Trophoblast cell (in vitro differentiated cells and primary cell): Measurements from ENCODE around the gene MRI1.

Experiments used
- DNase-seq, 2 donors: peaks; one replicate each; pipeline ENCODE4 v3.0.0-alpha.2; 2016
- H2AFZ ChIP-seq: 2 replicates; pipeline ENCODE4 v1.6.1; 2013; ENCODE audit warnings: low read length, moderate library complexity, mild to moderate bottlenecking; ENCODE audit not compliant: insufficient read depth, poor library complexity
- H2AK5ac ChIP-seq: 2 replicates; pipeline ENCODE4 v1.6.1; 2013; ENCODE audit warnings: mild to moderate bottlenecking, low read length
- H2BK120ac ChIP-seq: 2 replicates; pipeline ENCODE4 v1.6.1; 2013; ENCODE audit warnings: low read length, mild to moderate bottlenecking, moderate library complexity; ENCODE audit not compliant: insufficient read depth, poor library complexity
- H2BK12ac ChIP-seq: 2 replicates; pipeline ENCODE4 v1.6.1; 2013; ENCODE audit warnings: mild to moderate bottlenecking, low read length, moderate library complexity
- H2BK5ac ChIP-seq: 2 replicates; pipeline ENCODE4 v1.6.1; 2013; ENCODE audit warnings: low read length, low read depth, moderate library complexity, mild to moderate bottlenecking; ENCODE audit not compliant: poor library complexity
- H3K14ac ChIP-seq: 2 replicates; pipeline ENCODE4 v1.6.1; 2013; ENCODE audit warnings: mild to moderate bottlenecking, low read length
- H3K18ac ChIP-seq: 2 replicates; pipeline ENCODE4 v1.6.1; 2013; ENCODE audit warnings: mild to moderate bottlenecking, low read length
- H3K23ac ChIP-seq: 2 replicates; pipeline ENCODE4 v1.6.1; 2013; ENCODE audit warnings: low read length
- H3K27ac ChIP-seq: 2 replicates; pipeline ENCODE4 v1.5.1; 2013; ENCODE audit warnings: low read depth, mild to moderate bottlenecking, inconsistent platforms, low read length, moderate library complexity
- H3K27me3 ChIP-seq: 2 replicates; pipeline ENCODE4 v1.6.1; 2013; ENCODE audit warnings: inconsistent platforms, mild to moderate bottlenecking, low read length, moderate library complexity; ENCODE audit not compliant: insufficient read depth
- H3K36me3 ChIP-seq, 2 experiments: 1 replicate in 1 of 2; 2 replicates in 1 of 2; pipeline ENCODE4 v1.6.1; 2013; ENCODE audit warnings: low read length in 2 of 2, mild to moderate bottlenecking in 2 of 2, moderate library complexity in 1 of 2; ENCODE audit not compliant: insufficient read depth in 2 of 2, control insufficient read depth in 1 of 2
- H3K4ac ChIP-seq: 2 replicates; pipeline ENCODE4 v1.6.1; 2013; ENCODE audit warnings: low read depth, mild to moderate bottlenecking, low read length, moderate library complexity
- H3K4me1 ChIP-seq, 2 experiments: 1 replicate in 1 of 2; 2 replicates in 1 of 2; pipeline ENCODE4 v1.6.1; 2013; ENCODE audit warnings: low read length in 2 of 2, mild to moderate bottlenecking in 2 of 2, moderate library complexity in 1 of 2; ENCODE audit not compliant: insufficient read depth in 2 of 2, control insufficient read depth in 1 of 2
- H3K4me2 ChIP-seq: 2 replicates; pipeline ENCODE4 v1.6.1; 2013; ENCODE audit warnings: inconsistent platforms, mild to moderate bottlenecking, low read length, moderate library complexity
- H3K4me3 ChIP-seq: 2 replicates; pipeline ENCODE4 v1.5.1; 2013; ENCODE audit warnings: mild to moderate bottlenecking, low read depth, low read length, inconsistent platforms
- H3K79me1 ChIP-seq: one replicate; pipeline ENCODE4 v1.6.1; 2013; ENCODE audit warnings: low read length
- H3K79me2 ChIP-seq: 2 replicates; pipeline ENCODE4 v1.6.1; 2013; ENCODE audit warnings: low read length, mild to moderate bottlenecking; ENCODE audit not compliant: control insufficient read depth, insufficient read depth, poor library complexity
- H3K9ac ChIP-seq: 2 replicates; pipeline ENCODE4 v1.6.1; 2013; ENCODE audit warnings: mild to moderate bottlenecking, low read length
- H3K9me3 ChIP-seq: 2 replicates; pipeline ENCODE4 v1.6.1; 2013; ENCODE audit warnings: low read depth, mild to moderate bottlenecking, control low read depth, inconsistent platforms, low read length; ENCODE audit not compliant: insufficient read depth
- H4K12ac ChIP-seq: 2 replicates; pipeline ENCODE4 v1.6.1; 2013; ENCODE audit warnings: low read depth, mild to moderate bottlenecking, low read length, moderate library complexity
- H4K8ac ChIP-seq: 2 replicates; pipeline ENCODE4 v1.6.1; 2013; ENCODE audit warnings: low read depth, mild to moderate bottlenecking, low read length, moderate library complexity
- H4K91ac ChIP-seq: one replicate; pipeline ENCODE4 v1.6.1; 2013; ENCODE audit warnings: low read depth, mild to moderate bottlenecking, low read length, moderate library complexity
- WGBS: extraction: QIAGEN DNeasy Blood & Tissue Kit; methylation state at CpG from one replicate; pipeline ENCODE4 v1.1.7; 2013; ENCODE audit warnings: missing lambda C conversion rate; ENCODE audit not compliant: insufficient read length, insufficient coverage; ENCODE audit errors: extremely low coverage; 5-methylcytosine and 5-hydroxymethylcytosine counted together

Gene MRI1

GRCh38 chr19:13803038-13803437 lies 38.7 kb downstream of the MRI1 start:
- Histone ChIP-seq H3K36me3 (peaks cover 15 to 18% of the 10 kb centered on the region in 2 experiments), H3K4me3 (no peak overlapping the region), H3K9ac (no peak overlapping the region), H3K4me2 (no peak overlapping the region), H2AFZ (peak overlapping the region; percentile 40), H2AK5ac (no peak overlapping the region), H3K14ac (no peak overlapping the region), H3K79me1 (no peaks in the 10 kb centered on the region), H3K18ac (no peak overlapping the region), H3K27me3 (no peaks in the 10 kb centered on the region), H3K23ac (no peak overlapping the region), H3K4me1 (no peaks in the 10 kb centered on the region), H4K8ac (no peak overlapping the region), H3K27ac (no peak overlapping the region), H3K4ac (no peak overlapping the region), H2BK120ac (no peak overlapping the region), H3K9me3 (no peaks in the 10 kb centered on the region), H2BK5ac (no peak overlapping the region), H4K12ac (no peak overlapping the region), H3K79me2 (no peaks in the 10 kb centered on the region), H2BK12ac (no peak overlapping the region), H4K91ac (peak overlapping the region; percentile 17)
- no peak for DNase-seq
- WGBS = no CpG with 5 or more reads among the region's 9 CpGs

GRCh38 chr19:13804830-13805683 lies 40.7 kb downstream of the MRI1 start:
- no peak overlapping the region for H3K4me3 ChIP-seq
- H2BK5ac ChIP-seq = no peak overlapping the region
- H2BK120ac ChIP-seq = no peak overlapping the region
- H2BK12ac ChIP-seq = no peak overlapping the region
- no peaks in the 10 kb centered on the region for H3K79me2 ChIP-seq
- H4K91ac ChIP-seq = no peak overlapping the region
- peaks cover 22 to 30% of the 10 kb centered on the region in 2 experiments for H3K36me3 ChIP-seq
- no peak overlapping the region for H4K8ac ChIP-seq
- H3K14ac ChIP-seq = no peak overlapping the region
- H3K18ac ChIP-seq = no peak overlapping the region
- no peaks in the 10 kb centered on the region for H3K27me3 ChIP-seq
- no peaks in the 10 kb centered on the region for H3K4me1 ChIP-seq
- H3K9me3 ChIP-seq = no peaks in the 10 kb centered on the region
- H3K27ac ChIP-seq = no peak overlapping the region
- H4K12ac ChIP-seq = no peak overlapping the region
- WGBS = no CpG with 5 or more reads among the region's 35 CpGs
- no peak overlapping the region for H3K9ac ChIP-seq
- H3K4me2 ChIP-seq = no peak overlapping the region
- no peak overlapping the region for H3K23ac ChIP-seq
- no peaks in the 10 kb centered on the region for H3K79me1 ChIP-seq
- peak in 1 of 2 donors; percentile 46 for DNase-seq
- H2AFZ ChIP-seq = no peak overlapping the region
- H2AK5ac ChIP-seq = no peak overlapping the region
- no peak overlapping the region for H3K4ac ChIP-seq

- DNase-seq = no peak
- H2AK5ac ChIP-seq = no peak overlapping the region
- H3K9me3 ChIP-seq = no peaks in the 10 kb centered on the region
- H3K18ac ChIP-seq = no peak overlapping the region
- no peaks in the 10 kb centered on the region for H3K79me2 ChIP-seq
- H3K36me3 ChIP-seq = peaks cover 19 to 37% of the 10 kb centered on the region in 2 experiments
- H3K4me2 ChIP-seq = no peak overlapping the region
- H4K8ac ChIP-seq = no peak overlapping the region
- H3K4ac ChIP-seq = no peak overlapping the region
- no peaks in the 10 kb centered on the region for H3K27me3 ChIP-seq
- no peak overlapping the region for H2AFZ ChIP-seq
- no peak overlapping the region for H3K23ac ChIP-seq
- H3K79me1 ChIP-seq = no peaks in the 10 kb centered on the region
- no peak overlapping the region for H3K14ac ChIP-seq
- no peak overlapping the region for H3K9ac ChIP-seq
- no peak overlapping the region for H2BK12ac ChIP-seq
- no peak overlapping the region for H2BK5ac ChIP-seq
- no peak overlapping the region for H4K12ac ChIP-seq
- H3K4me1 ChIP-seq = no peaks in the 10 kb centered on the region
- H3K27ac ChIP-seq = no peak overlapping the region
- no peak overlapping the region for H3K4me3 ChIP-seq
- H4K91ac ChIP-seq = no peak overlapping the region
- no peak overlapping the region for H2BK120ac ChIP-seq
- 100% methylated on average over 2 of the region's 3 CpGs for WGBS
Observed at GRCh38 chr19:13806728-13807127, 42.4 kb downstream of the MRI1 start.

GRCh38 chr19:13807421-13808021 lies 43.2 kb downstream of the MRI1 start:
- H3K18ac ChIP-seq = no peak overlapping the region
- H3K27me3 ChIP-seq = no peaks in the 10 kb centered on the region
- no peak overlapping the region for H3K4me3 ChIP-seq
- no peak overlapping the region for H3K4ac ChIP-seq
- no CpG with 5 or more reads among the region's 3 CpGs for WGBS
- H3K79me1 ChIP-seq = no peaks in the 10 kb centered on the region
- no peaks in the 10 kb centered on the region for H3K79me2 ChIP-seq
- H3K23ac ChIP-seq = no peak overlapping the region
- H2AFZ ChIP-seq = no peak overlapping the region
- no peak overlapping the region for H4K8ac ChIP-seq
- no peak overlapping the region for H4K91ac ChIP-seq
- H3K4me1 ChIP-seq = no peaks in the 10 kb centered on the region
- no peak overlapping the region for H2BK120ac ChIP-seq
- H3K27ac ChIP-seq = no peak overlapping the region
- DNase-seq = no peak
- H3K9me3 ChIP-seq = no peaks in the 10 kb centered on the region
- H2BK5ac ChIP-seq = no peak overlapping the region
- H3K9ac ChIP-seq = no peak overlapping the region
- no peak overlapping the region for H4K12ac ChIP-seq
- no peak overlapping the region for H2BK12ac ChIP-seq
- no peak overlapping the region for H3K4me2 ChIP-seq
- H3K36me3 ChIP-seq = peaks cover 20 to 37% of the 10 kb centered on the region in 2 experiments
- H2AK5ac ChIP-seq = no peak overlapping the region
- no peak overlapping the region for H3K14ac ChIP-seq
